ENCODE results near the gene NUBP2. TPM values are rescaled to one million over a fixed set of nuclear protein-coding genes. Genes with fewer than 3 reads are reported as not detected.

Gene NUBP2, protein sequence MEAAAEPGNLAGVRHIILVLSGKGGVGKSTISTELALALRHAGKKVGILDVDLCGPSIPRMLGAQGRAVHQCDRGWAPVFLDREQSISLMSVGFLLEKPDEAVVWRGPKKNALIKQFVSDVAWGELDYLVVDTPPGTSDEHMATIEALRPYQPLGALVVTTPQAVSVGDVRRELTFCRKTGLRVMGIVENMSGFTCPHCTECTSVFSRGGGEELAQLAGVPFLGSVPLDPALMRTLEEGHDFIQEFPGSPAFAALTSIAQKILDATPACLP
- 114 and 157 TPM in 2 replicates for total RNA-seq
- polyA plus RNA-seq (2012): 52.1 TPM

GRCh38 chr16:1782408-1783264 lies at the start of gene NUBP2, which contains the start of gene SPSB3:
Gene NUBP2, plus strand, starts transcription at chr16:1782960. Its CDS starts 61 bp downstream, at chr16:1783021.
Gene SPSB3, minus strand, starts transcription at chr16:1782571. Its CDS starts 1,088 bp downstream, at chr16:1781483.
- DNase-seq (ENCODE audit: low read depth): peak; percentile 100

GRCh38 chr16:1734123-1734522 lies 48.6 kb upstream of the NUBP2 start:
- no peak for DNase-seq (ENCODE audit: low read depth)

DNA sequence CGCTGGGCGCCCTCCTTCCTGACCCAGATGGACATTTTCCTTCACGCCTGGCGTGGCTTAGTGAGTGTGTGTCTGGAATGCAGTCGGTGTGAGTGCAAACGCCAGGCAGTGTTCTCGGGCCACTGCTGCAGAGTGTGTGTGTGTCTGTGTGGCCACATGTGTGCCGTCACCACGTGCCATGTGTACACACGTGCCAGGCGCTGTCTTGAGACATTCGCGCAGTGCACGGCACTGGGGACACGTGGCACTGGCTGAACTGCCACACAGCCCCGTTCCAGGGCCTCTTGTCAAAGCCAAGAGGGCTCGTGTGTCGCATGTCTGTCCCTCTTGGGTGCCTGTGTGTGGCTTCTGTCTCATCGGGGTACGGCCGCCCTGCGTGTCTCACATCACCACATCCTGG lies 47.9 kb upstream of the NUBP2 start:
- DNase-seq (ENCODE audit: low read depth): no peak

DNA sequence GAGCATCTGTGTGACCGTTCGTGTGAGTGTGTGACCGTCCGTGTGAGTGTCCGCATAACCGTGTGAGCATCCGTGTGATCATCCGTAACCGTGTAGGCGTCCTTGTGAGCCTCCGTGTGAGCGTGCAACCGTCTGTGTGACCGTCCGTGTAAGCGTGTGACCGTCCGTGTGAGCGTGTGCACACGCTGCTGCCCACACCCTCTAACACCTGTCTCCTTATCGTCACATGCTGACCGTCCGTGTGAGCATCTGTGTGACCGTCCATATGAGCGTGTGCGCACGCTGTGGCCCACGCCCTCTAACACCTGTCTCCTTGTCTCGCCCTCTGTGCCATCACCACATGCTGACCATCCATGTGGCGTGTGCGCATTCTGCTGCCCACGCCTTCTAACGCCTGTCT lies 42.5 kb upstream of the NUBP2 start:
- no peak for DNase-seq (ENCODE audit: low read depth)

DNA sequence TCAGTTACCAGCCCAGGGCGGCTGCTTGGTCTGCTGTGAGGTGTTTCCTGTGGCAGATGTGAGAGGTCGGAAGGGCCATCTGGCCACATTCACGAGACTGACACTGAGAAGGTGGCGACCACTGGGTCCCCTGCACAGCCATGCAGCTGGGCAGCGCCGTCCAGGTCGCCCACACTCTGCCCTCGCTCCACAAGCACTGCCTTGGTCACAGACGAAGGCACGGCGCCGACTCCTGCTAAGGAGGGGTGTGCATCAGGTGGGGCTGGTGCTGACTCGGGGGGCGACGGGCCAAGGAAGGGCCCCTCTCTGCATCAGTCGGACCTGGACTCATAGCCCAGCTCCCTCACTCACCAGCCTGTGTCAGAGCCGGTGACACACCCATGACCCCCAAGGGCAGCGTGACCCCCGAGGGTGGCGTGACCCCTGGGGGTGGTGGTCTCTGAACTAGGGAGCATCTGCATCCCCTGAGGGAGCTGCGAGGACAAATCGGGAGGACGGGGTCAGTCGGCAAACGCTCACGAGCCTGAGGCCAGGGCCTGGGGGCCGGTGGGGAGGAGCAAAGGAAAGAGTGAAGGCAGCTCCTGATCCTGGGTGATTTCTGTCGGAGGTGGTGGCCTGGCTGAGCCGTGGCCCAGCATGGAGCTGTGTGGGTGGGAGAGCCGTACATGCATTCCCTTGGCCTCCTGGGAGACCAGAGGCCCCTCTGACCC lies 41.8 kb upstream of the NUBP2 start:
- no peak for DNase-seq (ENCODE audit: low read depth)

DNA sequence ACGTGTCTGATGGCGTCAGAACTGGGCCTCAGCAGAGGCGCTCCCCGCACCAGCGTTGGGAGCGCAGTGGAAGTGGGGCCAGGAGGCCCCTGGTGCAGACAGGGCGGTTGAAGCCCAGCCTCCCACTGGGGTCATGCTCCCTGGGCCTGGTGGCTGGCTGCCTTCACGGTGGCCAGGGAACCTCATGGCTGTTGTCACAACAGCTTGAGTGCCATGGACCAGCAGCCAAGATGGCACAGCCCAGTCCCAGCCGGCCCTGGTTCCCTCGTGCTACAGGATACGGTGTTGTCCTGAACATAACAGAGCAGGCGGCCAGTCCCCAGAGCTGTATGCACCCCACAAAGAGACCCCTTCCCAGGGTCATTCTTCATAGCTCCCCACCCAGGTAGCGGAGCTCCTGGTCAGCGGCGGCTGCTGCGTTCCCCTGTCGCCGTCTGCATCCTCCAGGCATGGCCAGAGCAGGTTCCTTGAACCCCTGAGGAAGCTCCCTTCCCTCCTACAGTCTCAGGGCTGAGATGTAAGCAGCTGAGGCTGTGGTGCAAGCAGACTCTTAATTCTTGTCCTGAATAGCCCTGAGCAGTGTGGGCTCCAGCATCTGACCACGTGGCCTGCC lies 41.1 kb upstream of the NUBP2 start:
- DNase-seq (ENCODE audit: low read depth): no peak

- no peak for DNase-seq (ENCODE audit: low read depth)
Measured at GRCh38 chr16:1743376-1744337, 39.1 kb upstream of the NUBP2 start.

DNA sequence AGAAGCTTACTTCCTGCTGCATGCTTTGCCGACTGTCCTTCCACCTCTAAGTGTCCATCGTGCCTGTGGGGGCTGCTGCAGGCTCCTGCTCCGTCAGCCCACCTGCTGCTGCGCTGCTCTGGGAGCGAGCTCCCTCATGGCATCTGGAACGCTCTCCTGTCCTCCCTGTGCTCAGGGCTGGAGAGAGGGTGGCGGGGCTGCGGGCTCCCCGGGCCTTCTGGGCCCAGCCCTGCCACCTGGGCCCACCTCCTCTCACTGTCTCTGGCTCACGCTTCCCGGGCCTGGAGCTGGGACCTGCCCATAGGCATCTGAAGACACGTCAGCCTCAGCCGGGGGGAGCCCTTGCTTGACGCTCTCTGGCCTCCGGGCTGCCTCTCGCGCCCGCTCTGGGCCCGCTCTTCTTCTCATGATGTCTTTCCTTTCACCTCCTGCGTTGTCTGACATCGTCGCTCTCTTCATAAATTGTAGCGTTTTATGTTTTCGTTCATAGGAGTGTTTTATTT lies 38.4 kb upstream of the NUBP2 start:
- no peak for DNase-seq (ENCODE audit: low read depth)

GRCh38 chr16:1745181-1745899 lies 37.4 kb upstream of the NUBP2 start:
- DNase-seq (ENCODE audit: low read depth): peak; percentile 87

- DNase-seq (ENCODE audit: low read depth): peak; percentile 97
Measured at GRCh38 chr16:1745900-1746692, 36.7 kb upstream of the NUBP2 start.

- DNase-seq (ENCODE audit: low read depth): peak; percentile 75
Measured at GRCh38 chr16:1746693-1747195, 36.0 kb upstream of the NUBP2 start.

DNA sequence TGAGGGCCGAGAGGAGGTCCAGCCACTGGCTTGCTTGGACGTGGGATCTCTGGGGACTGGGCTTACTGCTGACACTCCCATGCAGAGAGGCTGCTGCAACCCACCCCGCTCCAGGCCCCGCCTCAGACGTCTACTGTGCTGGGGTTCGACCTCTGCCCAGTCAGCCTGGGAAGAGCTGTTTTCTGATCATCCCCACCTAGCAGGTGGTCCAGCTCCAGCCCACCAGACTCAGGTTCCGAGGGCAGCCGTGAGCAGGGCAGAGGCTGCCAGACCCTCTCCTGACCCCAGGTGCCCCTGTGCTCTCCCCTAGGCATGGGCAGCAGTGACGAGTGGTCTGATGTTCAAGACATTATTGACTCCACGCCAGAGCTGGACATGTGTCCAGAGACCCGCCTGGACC lies 34.8 kb upstream of the NUBP2 start:
- no peak for DNase-seq (ENCODE audit: low read depth)

- no peak for DNase-seq (ENCODE audit: low read depth)
Measured at GRCh38 chr16:1749152-1750117, 33.3 kb upstream of the NUBP2 start.

DNA sequence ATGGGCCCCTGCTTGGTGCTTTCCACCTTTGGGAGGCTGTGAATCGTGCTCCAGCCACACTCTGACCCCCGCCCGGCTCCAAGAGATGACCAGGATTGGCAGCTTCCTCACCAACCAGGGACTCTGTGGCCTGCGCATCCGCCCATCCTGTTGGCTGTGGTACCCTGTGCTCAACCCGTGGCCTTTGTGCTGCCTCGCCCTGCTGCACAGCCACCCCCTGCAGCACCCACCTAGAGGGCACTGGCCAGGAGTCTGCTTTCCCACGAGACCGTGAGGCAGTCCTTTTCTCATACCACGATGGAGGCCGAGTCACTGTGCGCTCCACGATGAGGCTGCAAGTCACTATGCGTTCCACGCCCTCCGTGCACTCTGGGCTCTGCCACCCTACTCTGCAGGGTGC lies 30.8 kb upstream of the NUBP2 start:
- no peak for DNase-seq (ENCODE audit: low read depth)

DNA sequence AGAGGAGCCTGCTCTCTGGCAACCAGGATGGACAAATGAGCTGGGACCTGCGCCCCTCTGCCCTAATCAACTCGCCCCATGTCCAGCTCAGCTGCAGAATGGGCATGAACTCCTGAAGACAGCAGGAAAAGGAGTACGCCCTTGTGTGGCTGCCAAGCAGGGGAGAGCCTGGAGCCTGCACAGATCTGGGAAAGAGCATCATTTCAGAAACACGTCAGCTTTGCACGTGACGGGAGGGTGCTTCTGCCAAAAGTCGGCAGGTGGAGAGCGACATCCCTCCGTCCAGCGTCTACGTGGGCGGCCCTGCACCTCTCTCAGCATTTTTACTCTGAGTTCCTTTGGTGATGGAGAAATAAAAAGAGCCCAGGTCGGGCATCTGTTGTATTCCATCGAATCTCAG lies 29.9 kb upstream of the NUBP2 start:
- DNase-seq (ENCODE audit: low read depth): no peak

- DNase-seq (ENCODE audit: low read depth): no peak
Measured at GRCh38 chr16:1754204-1754603, 28.6 kb upstream of the NUBP2 start.
